Natural killer cell (primary cell): Measurements from ENCODE around the gene ACAD8. TPM values are rescaled to one million over a fixed set of nuclear protein-coding genes. Genes with fewer than 3 reads are reported as not detected.

ENCODE experiments used
- ATAC-seq, 3 donors: fragments of 150-1000 bp in 2 of 3; fragments of 200-7000 bp in 1 of 3; cut with Tn5 transposase; 1 replicate in 1 of 3; 2 replicates in 2 of 3; pipeline ENCODE4 v1.10.0; 2021; ENCODE audit warnings: mild to moderate bottlenecking in 2 of 3, moderate library complexity in 2 of 3
- DNase-seq, 2 donors: peaks; one replicate each; pipeline versions ENCODE4 v3.0.0 to v3.0.0-alpha.2; 2013 to 2021; ENCODE audit warnings: mixed read lengths in 1 of 2
- H3K27ac ChIP-seq: one replicate; pipeline ENCODE4 v1.5.1; 2013; ENCODE audit warnings: mild to moderate bottlenecking, low read length
- H3K27me3 ChIP-seq: one replicate; pipeline ENCODE4 v1.6.1; 2013; ENCODE audit warnings: low read length; ENCODE audit not compliant: control insufficient read depth, insufficient read depth
- H3K36me3 ChIP-seq: one replicate; pipeline ENCODE4 v1.6.1; 2013; ENCODE audit warnings: low read length; ENCODE audit not compliant: control insufficient read depth, insufficient read depth
- H3K4me1 ChIP-seq: one replicate; pipeline ENCODE4 v1.6.1; 2013; ENCODE audit warnings: low read length; ENCODE audit not compliant: control insufficient read depth, insufficient read depth
- H3K4me3 ChIP-seq: one replicate; pipeline ENCODE4 v1.5.1; 2013; ENCODE audit warnings: low read length
- H3K9me3 ChIP-seq: one replicate; pipeline ENCODE4 v1.6.1; 2013; ENCODE audit warnings: low read length; ENCODE audit not compliant: control insufficient read depth, insufficient read depth
- H3K27ac Mint-ChIP-seq, 2 donors: one replicate each; pipeline ENCODE4 v1.8.0; 2022; ENCODE audit warnings: mild to moderate bottlenecking in 2 of 2, mixed read lengths in 2 of 2, moderate library complexity in 1 of 2
- H3K27me3 Mint-ChIP-seq, 2 donors: one replicate each; pipeline ENCODE4 v1.8.0; 2022; ENCODE audit warnings: low read depth in 2 of 2, mixed read lengths in 2 of 2
- H3K36me3 Mint-ChIP-seq: one replicate; pipeline ENCODE4 v1.8.0; 2022; ENCODE audit warnings: mixed read lengths
- H3K4me1 Mint-ChIP-seq, 2 donors: one replicate each; pipeline ENCODE4 v1.8.0; 2022; ENCODE audit warnings: mixed read lengths in 2 of 2
- H3K4me3 Mint-ChIP-seq: one replicate; pipeline ENCODE4 v1.8.0; 2022; ENCODE audit warnings: mild to moderate bottlenecking, moderate library complexity, mixed read lengths
- H3K9me3 Mint-ChIP-seq, 2 donors: one replicate each; pipeline ENCODE4 v1.8.0; 2022; ENCODE audit warnings: mixed read lengths in 2 of 2
- CTCF ChIP-seq: fragments of 200-600 bp; IDR thresholded peaks from one replicate; pipeline ENCODE4 v1.8.0; 2022; ENCODE audit warnings: antibody characterized with exemption
- WGBS: methylation state at CpG from one replicate; pipeline ENCODE4 v1.1.7; 2013; ENCODE audit warnings: missing lambda C conversion rate; ENCODE audit not compliant: insufficient coverage; 5-methylcytosine and 5-hydroxymethylcytosine counted together
- intact Hi-C: fragments of 100-400 bp; cut with micrococcal nuclease; formaldehyde crosslinking; loops from one replicate; pipeline ENCODE4 v1.14.2; 2022
- total RNA-seq, 4 donors: library from RNA; stranded (reverse); fragments of 120-200 nt in 1 of 4; gene quantifications; one replicate each; pipeline versions ENCODE4 v1.2.3 to v1.2.4, GENCODE V29; 2013 to 2022

Gene ACAD8
- total RNA-seq, 3 donors from 2014 or later (not counting 1 experiment from before 2014, with no cell fraction given), result 24.3 to 42.5 (median 39.3) TPM

- DNase-seq (no peak), ATAC-seq (no peak)
- no peak overlapping the region for H3K27ac ChIP-seq
- Mint-ChIP-seq H3K9me3 (no peaks in the 10 kb centered on the region), H3K36me3 (no peaks in the 10 kb centered on the region), H3K4me3 (no peak overlapping the region), H3K4me1 (peaks cover 23 to 26% of the 10 kb centered on the region in 2 donors), H3K27ac (no peak overlapping the region), H3K27me3 (peaks cover 46 to 51% of the 10 kb centered on the region in 2 donors)
- no peak for TF ChIP-seq CTCF
- WGBS, result 100% methylated on average over 3 of the region's 4 CpGs
- no peak overlapping the region for H3K4me3 ChIP-seq
- peaks cover 20% of the 10 kb centered on the region for H3K27me3 ChIP-seq
- no peaks in the 10 kb centered on the region for H3K36me3 ChIP-seq
- intact Hi-C loops, result no loop called here
- no peaks in the 10 kb centered on the region for H3K9me3 ChIP-seq
- peaks cover 25% of the 10 kb centered on the region for H3K4me1 ChIP-seq
These were observed 18.6 kb downstream of the ACAD8 start for GRCh38 chr11:134271978-134272377.

GRCh38 chr11:134272381-134273316, 19.3 kb downstream of the ACAD8 start:
- intact Hi-C loops, result no loop called here
- 50% methylated on average over 18 of the region's 18 CpGs for WGBS
- Mint-ChIP-seq H3K27ac (no peak overlapping the region), H3K36me3 (no peaks in the 10 kb centered on the region), H3K27me3 (peaks cover 52 to 58% of the 10 kb centered on the region in 2 donors), H3K9me3 (no peaks in the 10 kb centered on the region), H3K4me3 (no peak overlapping the region), H3K4me1 (peaks cover 29 to 30% of the 10 kb centered on the region in 2 donors)
- Histone ChIP-seq H3K9me3 (no peaks in the 10 kb centered on the region), H3K27me3 (peaks cover 27% of the 10 kb centered on the region), H3K36me3 (no peaks in the 10 kb centered on the region), H3K27ac (no peak overlapping the region), H3K4me1 (peaks cover 28% of the 10 kb centered on the region), H3K4me3 (no peak overlapping the region)
- no peak for DNase-seq
- TF ChIP-seq CTCF, result no peak
- no peak for ATAC-seq

- no peaks in the 10 kb centered on the region for H3K36me3 Mint-ChIP-seq
- ATAC-seq (no peak), DNase-seq (no peak)
- Histone ChIP-seq H3K36me3 (no peaks in the 10 kb centered on the region), H3K27me3 (peaks cover 32% of the 10 kb centered on the region), H3K4me3 (no peak overlapping the region), H3K4me1 (peaks cover 28% of the 10 kb centered on the region), H3K27ac (no peak overlapping the region), H3K9me3 (peaks cover 3% of the 10 kb centered on the region)
- H3K27ac Mint-ChIP-seq, result no peak overlapping the region
- intact Hi-C loops, result no loop called here
- 42% methylated on average over 3 of the region's 3 CpGs for WGBS
- H3K4me1 Mint-ChIP-seq, result peaks cover 29 to 30% of the 10 kb centered on the region in 2 donors
- H3K9me3 Mint-ChIP-seq, result no peaks in the 10 kb centered on the region
- H3K27me3 Mint-ChIP-seq, result peaks cover 54 to 64% of the 10 kb centered on the region in 2 donors
- no peak for TF ChIP-seq CTCF
- H3K4me3 Mint-ChIP-seq, result no peak overlapping the region
These were observed 19.9 kb downstream of the ACAD8 start for GRCh38 chr11:134273317-134273712.
